GM12892 (cell line): Measurements from ENCODE around the gene PNP.

ENCODE experiments used
- DNase-seq: peaks from one replicate; pipeline ENCODE4 v3.0.0; 2011; ENCODE audit not compliant: insufficient read length
- FAIRE-seq: peaks from 2 replicates; lab custom pipeline; 2011; peaks lifted over from hg19 to GRCh38; lab: Jason Lieb, UNC
- POLR2A ChIP-seq: IDR thresholded peaks from 2 replicates; pipeline ENCODE4 v1.6.1; 2011; ENCODE audit warnings: low read depth, low read length, control low read depth
- POLR2AphosphoS5 ChIP-seq: IDR thresholded peaks from 2 replicates; pipeline ENCODE4 v1.6.1; 2011; ENCODE audit warnings: low read depth, low read length, control low read depth
- TAF1 ChIP-seq: IDR thresholded peaks from 2 replicates; pipeline ENCODE4 v1.6.1; 2011; ENCODE audit warnings: low read depth, mild to moderate bottlenecking, control low read depth, low read length, borderline replicate concordance

PNP gene

DNA sequence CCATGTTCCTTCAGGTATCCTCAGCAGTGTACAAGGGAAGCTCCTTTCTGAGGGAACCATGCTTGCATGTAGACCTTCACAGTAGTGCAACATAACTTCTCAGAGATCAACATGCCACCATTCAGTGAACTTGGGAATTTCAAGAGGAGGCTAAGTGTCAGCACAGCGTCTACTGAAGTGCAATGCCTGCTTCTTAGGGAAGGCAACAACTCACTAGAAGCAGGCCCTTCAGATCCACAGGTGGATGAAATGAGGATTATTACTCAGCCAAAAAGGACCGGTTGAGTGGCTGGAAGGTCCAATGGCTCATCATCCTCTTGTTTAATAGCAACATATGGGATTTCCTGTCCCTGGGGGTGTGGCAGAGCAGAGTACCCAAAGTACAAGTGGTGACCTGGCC is 54.8 kb downstream of the PNP start:
- TF ChIP-seq POLR2AphosphoS5 (no peak), TAF1 (no peak), POLR2A (no peak)
- FAIRE-seq (no peak), DNase-seq (no peak)
